Esophagus muscularis mucosa (tissue), 4 donors: ENCODE data around the gene ZNF687. TPM values are rescaled to one million over a fixed set of nuclear protein-coding genes. Genes with fewer than 3 reads are reported as not detected.

Experiments
- DNase-seq: peaks from one replicate; pipeline ENCODE4 v3.0.0-alpha.2; 2017; ENCODE audit errors: extremely low spot score
- H3K27ac ChIP-seq, 4 donors: fragments of 200-600 bp; sonication (generic); replicated peaks in 1 of 4; 1 replicate in 3 of 4; 2 replicates in 1 of 4; pipeline ENCODE4 v1.5.1; 2016 to 2019; ENCODE audit warnings: mild to moderate bottlenecking in 1 of 4
- H3K27me3 ChIP-seq, 4 donors: fragments of 200-600 bp; sonication (generic); one replicate each; pipeline versions ENCODE4 v1.5.1 to v1.6.0; 2016 to 2019
- H3K36me3 ChIP-seq, 4 donors: fragments of 200-600 bp; sonication (generic); one replicate each; pipeline ENCODE4 v1.5.1; 2016 to 2019
- H3K4me1 ChIP-seq, 4 donors: fragments of 200-600 bp; sonication (generic); one replicate each; pipeline ENCODE4 v1.5.1; 2016 to 2019
- H3K4me3 ChIP-seq, 4 donors: fragments of 200-600 bp; sonication (generic); 1 replicate in 2 of 4; 2 replicates in 2 of 4; pipeline ENCODE4 v1.5.1; 2016 to 2019; ENCODE audit warnings: mild to moderate bottlenecking in 4 of 4, moderate library complexity in 1 of 4
- H3K9me3 ChIP-seq, 4 donors: fragments of 200-600 bp; sonication (generic); 1 replicate in 3 of 4; 2 replicates in 1 of 4; pipeline ENCODE4 v1.5.1; 2016 to 2019
- CTCF ChIP-seq, 3 experiments: fragments of 200-600 bp in 2 of 3; fragments of 450-650 bp in 1 of 3; sonication (generic) in 2 of 3; IDR thresholded peaks; one replicate each; pipeline ENCODE4 v1.5.1; 2017 to 2019; ENCODE audit warnings: antibody characterized with exemption in 3 of 3, mild to moderate bottlenecking in 2 of 3, moderate library complexity in 1 of 3
- EP300 ChIP-seq: sonication (generic); formaldehyde crosslinking; IDR thresholded peaks from one replicate; pipeline ENCODE4 v1.6.1; 2017; ENCODE audit warnings: antibody characterized with exemption
- POLR2A ChIP-seq: fragments of 450-650 bp; IDR thresholded peaks from one replicate; pipeline ENCODE4 v1.6.1; 2017; ENCODE audit warnings: antibody characterized with exemption, moderate library complexity, mild to moderate bottlenecking, low read depth
- POLR2AphosphoS5 ChIP-seq, 2 donors: sonication (generic); formaldehyde crosslinking; IDR thresholded peaks; one replicate each; pipeline ENCODE4 v1.6.1; 2017; ENCODE audit warnings: antibody characterized with exemption in 2 of 2
- WGBS: methylation state at CpG from one replicate; pipeline ENCODE4 v1.1.5; 2018; 5-methylcytosine and 5-hydroxymethylcytosine counted together
- intact Hi-C: fragments of 100-400 bp; cut with DNase I; formaldehyde crosslinking; loops from one replicate; pipeline ENCODE4 v1.15.1; 2023
- small RNA-seq, 3 donors: library from RNA; depleted of rRNA; stranded (forward); fragments of <200 nt; gene quantifications; one replicate each; pipeline ENCODE3, GENCODE V24; 2016
- total RNA-seq, 4 donors: library from RNA; depleted of rRNA; stranded (reverse); fragments of >200 nt; gene quantifications; one replicate each; pipeline versions ENCODE4 v1.1.0 to v1.2.1, GENCODE V29; 2016

The ZNF687 gene
- total RNA-seq, 4 donors from 2014 or later: 16.6 to 28.6 (median 23.1) TPM

GRCh38 chr1:151334822-151335221, 52.7 kb downstream of the ZNF687 start:
- no peaks in the 10 kb centered on the region for H3K4me1 ChIP-seq
- H3K4me3 ChIP-seq: no peak overlapping the region
- no peak for DNase-seq
- WGBS: 84% methylated on average over 5 of the region's 5 CpGs
- H3K27me3 ChIP-seq: no peaks in the 10 kb centered on the region
- no peak for TF ChIP-seq CTCF (IDR thresholded peaks at IDR 0.05)
- TF ChIP-seq POLR2AphosphoS5 (IDR thresholded peaks at IDR 0.05): no peak
- no peak for TF ChIP-seq POLR2A
- no peak for TF ChIP-seq EP300
- no peaks in the 10 kb centered on the region for H3K9me3 ChIP-seq
- intact Hi-C loops: no loop called here
- no peaks in the 10 kb centered on the region for H3K36me3 ChIP-seq
- no peak overlapping the region for H3K27ac ChIP-seq

GRCh38 chr1:151336556-151336955, 54.5 kb downstream of the ZNF687 start:
- peaks cover 0 to 11% (median 9%) of the 10 kb centered on the region in 4 donors for H3K4me1 ChIP-seq
- intact Hi-C loops: no loop called here
- H3K9me3 ChIP-seq: no peaks in the 10 kb centered on the region
- H3K36me3 ChIP-seq: peaks cover 0 to 1% (median 0%) of the 10 kb centered on the region in 4 donors
- no peak for DNase-seq
- H3K4me3 ChIP-seq: no peak overlapping the region
- no peak overlapping the region for H3K27ac ChIP-seq
- H3K27me3 ChIP-seq: no peaks in the 10 kb centered on the region
- WGBS: 89% methylated on average over 3 of the region's 3 CpGs
- TF ChIP-seq EP300: no peak
- no peak for TF ChIP-seq POLR2AphosphoS5 (IDR thresholded peaks at IDR 0.05)
- TF ChIP-seq CTCF (IDR thresholded peaks at IDR 0.05): no peak
- no peak for TF ChIP-seq POLR2A

GRCh38 chr1:151340870-151341754, 59.0 kb downstream of the ZNF687 start:
- peak overlapping the region; percentile 46 to 65 (median 46) for H3K27ac ChIP-seq
- no peaks in the 10 kb centered on the region for H3K9me3 ChIP-seq
- TF ChIP-seq EP300: no peak
- no peak for TF ChIP-seq POLR2A
- peak in 1 of 2 donors; percentile 50 for TF ChIP-seq POLR2AphosphoS5 (IDR thresholded peaks at IDR 0.05)
- peak; percentile 70 to 86 (median 73) for TF ChIP-seq CTCF (IDR thresholded peaks at IDR 0.05)
- no peak for DNase-seq
- 29% methylated on average over 7 of the region's 7 CpGs for WGBS
- intact Hi-C loops: loop anchor here (1.0 kb wide), 1 partner anchor 40 kb away; no protein-coding TSS in a partner anchor
- peaks cover 19 to 38% (median 31%) of the 10 kb centered on the region in 4 donors for H3K36me3 ChIP-seq
- peaks cover under 1 to 21% (median 18%) of the 10 kb centered on the region in 4 donors for H3K4me1 ChIP-seq
- H3K27me3 ChIP-seq: no peaks in the 10 kb centered on the region
- H3K4me3 ChIP-seq: no peak overlapping the region

Small RNA genes lying within 50 kb of the gene (small RNA-seq; reads per million reads assigned to genes)
- 0 to 0.08 (median 0) reads per million in 3 donors for gene RN7SL444P

Other genes starting within 250 kb of the ZNF687 start
- gene BNIPL, start 245.7 kb upstream of the ZNF687 start, total RNA-seq: under 1 TPM; under 0.01 to 0.17 (median 0.12) TPM
- 1 to 10 TPM; 4.3 to 8.7 (median 8.2) TPM for gene C1orf56, start 234.5 kb upstream of the ZNF687 start, total RNA-seq
- gene CDC42SE1, start 222.7 kb upstream of the ZNF687 start, total RNA-seq: 10 to 100 TPM; 41.1 to 58.2 (median 49.6) TPM
- gene MLLT11, start 221.9 kb upstream of the ZNF687 start, total RNA-seq: 1 to 10 TPM in 2 of 4 donors, under 1 TPM in 2; 0.78 to 1.7 (median 1.2) TPM
- gene GABPB2, start 211.5 kb upstream of the ZNF687 start, total RNA-seq: 10 to 100 TPM; 16.1 to 25.7 (median 20.9) TPM
- gene SEMA6C, start 135.7 kb upstream of the ZNF687 start, total RNA-seq: 10 to 100 TPM in 1 of 4 donors, 1 to 10 TPM in 3; 5.3 to 12.2 (median 7.3) TPM
- gene TNFAIP8L2, start 125.7 kb upstream of the ZNF687 start, total RNA-seq: 1 to 10 TPM; 2.8 to 8.3 (median 5.0) TPM
- gene LYSMD1, start 116.4 kb upstream of the ZNF687 start, total RNA-seq: 10 to 100 TPM; 10.9 to 23.5 (median 12.6) TPM
- gene SCNM1, start 116.2 kb upstream of the ZNF687 start, total RNA-seq: 10 to 100 TPM; 11.2 to 39.3 (median 21.4) TPM
- 1 to 10 TPM in 2 of 4 donors, not detected in 2; 1.5 to 1.6 TPM for gene TMOD4, start 106.3 kb upstream of the ZNF687 start, total RNA-seq
- 10 to 100 TPM; 45.7 to 57.0 (median 54.3) TPM for gene VPS72, start 92.1 kb upstream of the ZNF687 start, total RNA-seq
- 10 to 100 TPM; 44.7 to 54.9 (median 47.1) TPM for gene PIP5K1A, start 83.7 kb upstream of the ZNF687 start, total RNA-seq
- 100 to 1,000 TPM; 157 to 195 (median 176) TPM for gene PSMD4, start 27.6 kb upstream of the ZNF687 start, total RNA-seq
- 10 to 100 TPM; 54.8 to 79.5 (median 68.9) TPM for gene PI4KB, start 45.1 kb downstream of the ZNF687 start, total RNA-seq
- 10 to 100 TPM; 40.3 to 50.3 (median 45.0) TPM for gene RFX5, start 65.0 kb downstream of the ZNF687 start, total RNA-seq
- 100 to 1,000 TPM in 1 of 4 donors, 10 to 100 TPM in 3; 61.4 to 113 (median 81.6) TPM for gene SELENBP1, start 90.4 kb downstream of the ZNF687 start, total RNA-seq
- 100 to 1,000 TPM; 236 to 284 (median 253) TPM for gene PSMB4, start 117.3 kb downstream of the ZNF687 start, total RNA-seq
- gene POGZ, start 177.2 kb downstream of the ZNF687 start, total RNA-seq: 10 to 100 TPM; 35.0 to 63.3 (median 49.1) TPM
- gene CGN, start 229.1 kb downstream of the ZNF687 start, total RNA-seq: 1 to 10 TPM in 2 of 4 donors, under 1 TPM in 2; 0.42 to 3.1 (median 0.94) TPM